Measurements from ENCODE around the gene OBSL1. TPM values are rescaled to one million over a fixed set of nuclear protein-coding genes. Genes with fewer than 3 reads are reported as not detected.

OBSL1 gene
- total RNA-seq, 4 donors from 2014 or later, result 33.2 to 75.7 (median 43.7) TPM

GRCh38 chr2:219560037-219560892 lies 11.1 kb downstream of the OBSL1 start:
- peak in 1 of 2 donors; percentile 45 for DNase-seq (ENCODE audit: low spot score in 2 of 2)
- WGBS, result 41% methylated on average over 7 of the region's 8 CpGs
- no peak overlapping the region for H3K27ac ChIP-seq
- no peak for TF ChIP-seq POLR2AphosphoS5 (IDR thresholded peaks at IDR 0.05)
- peak in 1 of 2 donors; percentile 89 for TF ChIP-seq CTCF (IDR thresholded peaks at IDR 0.05)
- no peaks in the 10 kb centered on the region for H3K4me1 ChIP-seq
- H3K27me3 ChIP-seq, result no peaks in the 10 kb centered on the region
- H3K36me3 ChIP-seq, result peaks cover 16% of the 10 kb centered on the region
- no peak overlapping the region for H3K4me3 ChIP-seq
- H3K9me3 ChIP-seq, result no peaks in the 10 kb centered on the region

GRCh38 chr2:219559156-219559915 lies 12.0 kb downstream of the OBSL1 start:
- peaks cover 9% of the 10 kb centered on the region for H3K36me3 ChIP-seq
- no peak overlapping the region for H3K4me3 ChIP-seq
- H3K9me3 ChIP-seq, result no peaks in the 10 kb centered on the region
- no peaks in the 10 kb centered on the region for H3K27me3 ChIP-seq
- no peaks in the 10 kb centered on the region for H3K4me1 ChIP-seq
- peak in 1 of 2 donors; percentile 46 for DNase-seq (ENCODE audit: low spot score in 2 of 2)
- TF ChIP-seq POLR2AphosphoS5 (IDR thresholded peaks at IDR 0.05) (no peak), POLR2A (IDR thresholded peaks at IDR 0.05) (no peak)
- WGBS, result 80% methylated on average over 11 of the region's 20 CpGs
- no peak overlapping the region for H3K27ac ChIP-seq

- no peak for TF ChIP-seq CTCF (IDR thresholded peaks at IDR 0.05)
- no peak for TF ChIP-seq POLR2AphosphoS5 (IDR thresholded peaks at IDR 0.05)
- no peak for TF ChIP-seq POLR2A (IDR thresholded peaks at IDR 0.05)
- TF ChIP-seq EP300 (IDR thresholded peaks at IDR 0.05), result no peak
- Histone ChIP-seq H3K27me3 (peaks cover 10% of the 10 kb centered on the region), H3K36me3 (peaks cover 9% of the 10 kb centered on the region), H3K27ac (no peak overlapping the region), H3K4me3 (no peak overlapping the region), H3K4me1 (peaks cover 2% of the 10 kb centered on the region), H3K9me3 (no peaks in the 10 kb centered on the region)
- peak in 1 of 2 donors; percentile 56 for DNase-seq (ENCODE audit: low spot score in 2 of 2)
- WGBS, result 90% methylated on average over 3 of the region's 25 CpGs
Observed at GRCh38 chr2:219557791-219558785, 13.3 kb downstream of the OBSL1 start.

GRCh38 chr2:219557320-219557719 lies 14.0 kb downstream of the OBSL1 start:
- peaks cover 14% of the 10 kb centered on the region for H3K27me3 ChIP-seq
- H3K27ac ChIP-seq, result no peak overlapping the region
- DNase-seq (ENCODE audit: low spot score in 2 of 2), result peak in 1 of 2 donors; percentile 58
- peaks cover 10% of the 10 kb centered on the region for H3K4me1 ChIP-seq
- no peak overlapping the region for H3K4me3 ChIP-seq
- H3K9me3 ChIP-seq, result no peaks in the 10 kb centered on the region
- TF ChIP-seq POLR2A (IDR thresholded peaks at IDR 0.05), result no peak
- no peak for TF ChIP-seq EP300 (IDR thresholded peaks at IDR 0.05)
- TF ChIP-seq POLR2AphosphoS5 (IDR thresholded peaks at IDR 0.05), result no peak
- no peak for TF ChIP-seq CTCF (IDR thresholded peaks at IDR 0.05)
- H3K36me3 ChIP-seq, result peaks cover 9% of the 10 kb centered on the region
- WGBS, result 91% methylated on average over 19 of the region's 21 CpGs

- Histone ChIP-seq H3K4me1 (peaks cover 19% of the 10 kb centered on the region), H3K9me3 (no peaks in the 10 kb centered on the region), H3K27ac (no peak overlapping the region), H3K4me3 (no peak overlapping the region), H3K27me3 (peaks cover 21% of the 10 kb centered on the region), H3K36me3 (peaks cover 9% of the 10 kb centered on the region)
- WGBS, result 93% methylated on average over 13 of the region's 19 CpGs
- TF ChIP-seq EP300 (IDR thresholded peaks at IDR 0.05) (no peak), POLR2A (IDR thresholded peaks at IDR 0.05) (no peak), CTCF (IDR thresholded peaks at IDR 0.05) (no peak), POLR2AphosphoS5 (IDR thresholded peaks at IDR 0.05) (no peak)
- DNase-seq (ENCODE audit: low spot score in 2 of 2), result no peak
Observed at GRCh38 chr2:219556413-219556812, 14.9 kb downstream of the OBSL1 start.

Data from suprapubic skin (tissue), 4 donors.